Endothelial cell of umbilical vein (primary cell): ENCODE results near the gene ZBTB25. TPM values are rescaled to one million over a fixed set of nuclear protein-coding genes. Genes with fewer than 3 reads are reported as not detected.

ENCODE experiments used
- BruUV-seq: library from RNA; stranded (reverse); fragments of 400-500 nt; replicated peaks from 2 replicates; lab custom pipeline; 2021; lab: Mats Ljungman, UMichigan
- CTCF ChIA-PET: fragments of 300-600, 350-600 bp; sonication (Branson Sonifier 250); formaldehyde crosslinking; loops from one replicate; lab custom pipeline; 2021; ENCODE audit warnings: antibody characterized with exemption, inconsistent platforms; lab: Charles Lee
- POLR2A ChIA-PET: fragments of 300-600, 350-600 bp; sonication (Branson Sonifier 250); formaldehyde crosslinking; loops from one replicate; lab custom pipeline; 2021; ENCODE audit warnings: antibody characterized with exemption, inconsistent platforms; lab: Charles Lee
- DNase-seq: peaks from one replicate; pipeline ENCODE4 v3.0.0-alpha.2; 2011; ENCODE audit warnings: low read depth, low spot score
- FAIRE-seq: peaks from 2 replicates; lab custom pipeline; 2011; peaks lifted over from hg19 to GRCh38; lab: Jason Lieb, UNC
- H2AFZ ChIP-seq: 2 replicates; pipeline ENCODE4 v1.6.0; 2012; ENCODE audit warnings: low read depth, low read length, control low read depth, inconsistent platforms
- H3K27ac ChIP-seq: 2 replicates; pipeline ENCODE4 v1.5.1; 2011; ENCODE audit warnings: low read depth, mild to moderate bottlenecking, control low read depth, low read length, moderate library complexity; ENCODE audit not compliant: insufficient read depth
- H3K27me3 ChIP-seq, 2 experiments: 2 replicates each; pipeline versions ENCODE4 v1.6.0 to v1.6.1; 2011; ENCODE audit warnings: low read length in 2 of 2, mixed read lengths in 1 of 2; ENCODE audit not compliant: control insufficient read depth in 2 of 2, insufficient read depth in 2 of 2
- H3K36me3 ChIP-seq, 2 experiments: 2 replicates in 1 of 2; 3 replicates in 1 of 2; pipeline ENCODE4 v1.5.1; 2011; ENCODE audit warnings: low read length in 2 of 2, mild to moderate bottlenecking in 1 of 2, moderate library complexity in 1 of 2; ENCODE audit not compliant: control insufficient read depth in 2 of 2, insufficient read depth in 2 of 2; ENCODE audit errors: extremely low read depth in 1 of 2
- H3K4me1 ChIP-seq: 3 replicates; pipeline ENCODE4 v1.5.1; 2011; ENCODE audit warnings: mild to moderate bottlenecking, low read length; ENCODE audit not compliant: control insufficient read depth, insufficient read depth; ENCODE audit errors: extremely low read depth
- H3K4me2 ChIP-seq: 2 replicates; pipeline ENCODE4 v1.6.1; 2011; ENCODE audit warnings: low read length, control low read depth, mixed read lengths; ENCODE audit not compliant: insufficient read depth
- H3K4me3 ChIP-seq, 3 experiments: fragments of 200-600 bp in 1 of 3; sonication (generic), shearing (Covaris generic) in 1 of 3; replicated peaks in 1 of 3; 2 replicates each; pipeline ENCODE4 v1.5.1; 2011 to 2016; ENCODE audit warnings: control low read depth in 3 of 3, low read length in 3 of 3, mild to moderate bottlenecking in 2 of 3, inconsistent platforms in 1 of 3, low read depth in 1 of 3, moderate library complexity in 1 of 3; ENCODE audit not compliant: insufficient read depth in 1 of 3
- H3K79me2 ChIP-seq: 2 replicates; pipeline ENCODE4 v1.6.0; 2012; ENCODE audit warnings: low read length, inconsistent platforms; ENCODE audit not compliant: control insufficient read depth, insufficient read depth
- H3K9ac ChIP-seq: replicated peaks from 2 replicates; pipeline ENCODE3; 2011; ENCODE audit warnings: low read length, control low read depth; ENCODE audit not compliant: insufficient read depth; ENCODE audit errors: extremely low read depth
- H3K9me1 ChIP-seq: replicated peaks from 3 replicates; pipeline ENCODE4 v1.6.0; 2011; ENCODE audit warnings: mild to moderate bottlenecking, low read length; ENCODE audit not compliant: control insufficient read depth, insufficient read depth; ENCODE audit errors: extremely low read depth
- H3K9me3 ChIP-seq: replicated peaks from 2 replicates; pipeline ENCODE4 v1.5.1; 2012; ENCODE audit warnings: low read length, inconsistent platforms; ENCODE audit not compliant: control insufficient read depth, insufficient read depth
- H4K20me1 ChIP-seq: replicated peaks from 2 replicates; pipeline ENCODE3; 2011; ENCODE audit warnings: mild to moderate bottlenecking, low read length; ENCODE audit not compliant: control insufficient read depth, insufficient read depth; ENCODE audit errors: extremely low read depth
- EZH2 ChIP-seq: IDR thresholded peaks from 2 replicates; pipeline ENCODE4 v1.6.1; 2012; ENCODE audit warnings: borderline replicate concordance, low read depth, mild to moderate bottlenecking, moderate library complexity, low read length, inconsistent platforms; ENCODE audit not compliant: severe bottlenecking
- FOS ChIP-seq: IDR thresholded peaks from 2 replicates; pipeline ENCODE4 v1.6.1; 2011; ENCODE audit warnings: mild to moderate bottlenecking, low read length, moderate library complexity, borderline replicate concordance; ENCODE audit not compliant: insufficient read depth
- GATA2 ChIP-seq: IDR thresholded peaks from 2 replicates; pipeline ENCODE4 v1.7.0; 2011; ENCODE audit warnings: low read depth, mild to moderate bottlenecking, moderate library complexity, mixed read lengths, low read length; ENCODE audit not compliant: insufficient read length, insufficient read depth
- JUN ChIP-seq: IDR thresholded peaks from 2 replicates; pipeline ENCODE4 v1.6.1; 2011; ENCODE audit warnings: borderline replicate concordance, low read depth; ENCODE audit not compliant: insufficient read length, insufficient read depth
- MAX ChIP-seq: IDR thresholded peaks from 2 replicates; pipeline ENCODE4 v1.6.1; 2011; ENCODE audit not compliant: insufficient read depth, insufficient read length
- MYC ChIP-seq: IDR thresholded peaks from one replicate; pipeline ENCODE4 v1.6.1; 2011; ENCODE audit warnings: mild to moderate bottlenecking, low read depth, low read length
- POLR2A ChIP-seq: IDR thresholded peaks from 2 replicates; pipeline ENCODE4 v1.6.1; 2012; ENCODE audit warnings: low read depth, mild to moderate bottlenecking, control low read depth, low read length
- POLR2AphosphoS5 ChIP-seq: IDR thresholded peaks from 2 replicates; pipeline ENCODE4 v1.6.1; 2012; ENCODE audit warnings: low read depth, mild to moderate bottlenecking, control low read depth, low read length, moderate library complexity; ENCODE audit not compliant: insufficient read depth
- dilution Hi-C: fragments of 300-500 bp; cut with MboI; formaldehyde crosslinking; loops from one replicate; pipeline ENCODE4 v1.15.0; 2019; ENCODE audit warnings: low sequenced_read_pairs; ENCODE audit not compliant: extremely low pct_ligation_motif_present
- intact Hi-C: fragments of 100-400 bp; cut with micrococcal nuclease; formaldehyde crosslinking; loops from one replicate; pipeline ENCODE4 v1.10.0; 2022
- polyA plus RNA-seq, 4 experiments: library from polyadenylated mRNA; depleted of rRNA in 3 of 4; stranded (reverse) in 3 of 4; unstranded in 1 of 4; fragments of >200 nt; gene quantifications; 2 replicates each; pipeline versions ENCODE4 v1.2.1 to v1.2.3, GENCODE V29; 2011 to 2012; ENCODE audit warnings: missing spikeins in 1 of 4
- total RNA-seq: library from RNA; stranded (reverse); gene quantifications from 2 replicates; pipeline ENCODE4 v1.2.3, GENCODE V29; 2021

ZBTB25 gene
- total and polyA plus RNA-seq, 2 donors (not counting 3 experiments of a cell fraction or from before 2014, with no cell fraction given): 3.2 to 7.7 TPM

GRCh38 chr14:64416348-64416932 is 87.2 kb downstream of the ZBTB25 start:
- POLR2A ChIA-PET: no interaction called here
- H3K4me1 ChIP-seq: no peaks in the 10 kb centered on the region
- TF ChIP-seq JUN (no peak), EZH2 (no peak), MAX (no peak)
- H3K9me1 ChIP-seq: no peaks in the 10 kb centered on the region
- H3K4me3 ChIP-seq: no peak overlapping the region
- no peak overlapping the region for H2AFZ ChIP-seq
- FAIRE-seq (no peak), DNase-seq (no peak)
- H3K36me3 ChIP-seq: peaks cover 7 to 16% of the 10 kb centered on the region in 2 experiments
- BruUV-seq: no TSS peak
- CTCF ChIA-PET: interaction anchor here (3.9 kb wide), 1 partner anchor 14 kb away, joined by 25 read pairs; no protein-coding TSS in a partner anchor
- no peaks in the 10 kb centered on the region for H3K9me3 ChIP-seq
- dilution Hi-C loops (no loop called here), intact Hi-C loops (no loop called here)
- no peak overlapping the region for H3K27ac ChIP-seq
- no peaks in the 10 kb centered on the region for H4K20me1 ChIP-seq
- H3K9ac ChIP-seq: no peak overlapping the region
- no peaks in the 10 kb centered on the region for H3K27me3 ChIP-seq
- no peaks in the 10 kb centered on the region for H3K79me2 ChIP-seq
- H3K4me2 ChIP-seq: no peak overlapping the region

- Histone ChIP-seq H3K4me2 (no peak overlapping the region), H3K27ac (no peak overlapping the region), H3K9ac (no peak overlapping the region), H3K79me2 (peaks cover 7% of the 10 kb centered on the region), H3K9me1 (no peaks in the 10 kb centered on the region), H2AFZ (no peak overlapping the region), H3K4me3 (no peak overlapping the region), H4K20me1 (no peaks in the 10 kb centered on the region), H3K9me3 (no peaks in the 10 kb centered on the region), H3K36me3 (peaks cover 4% of the 10 kb centered on the region in 2 experiments), H3K4me1 (no peaks in the 10 kb centered on the region), H3K27me3 (no peaks in the 10 kb centered on the region)
- FAIRE-seq (no peak), DNase-seq (no peak)
- ChIA-PET POLR2A (no interaction called here), CTCF (interaction anchor here (1.6 kb wide), 1 partner anchor 10 kb away, joined by 3 read pairs; no protein-coding TSS in a partner anchor)
- intact Hi-C loops: no loop called here
- TF ChIP-seq MAX (no peak), POLR2AphosphoS5 (no peak), JUN (no peak), GATA2 (no peak), POLR2A (no peak), FOS (no peak), MYC (no peak)
- dilution Hi-C loops: no loop called here
- no TSS peak for BruUV-seq
Observed at GRCh38 chr14:64412237-64412636, 91.4 kb downstream of the ZBTB25 start.
